ENCODE results near the gene PTPRJ. TPM values are rescaled to one million over a fixed set of nuclear protein-coding genes. Genes with fewer than 3 reads are reported as not detected.
"Not testable (repeated sequence)": the region's sequence is repeated elsewhere in the genome, so short reads cannot be mapped to it uniquely, and the experiment has no call there.

Gene PTPRJ
- total RNA-seq, 2 donors from 2014 or later: 3.4 to 8.0 TPM

- TF ChIP-seq CTCF (IDR thresholded peaks at IDR 0.05): no peak
- Histone ChIP-seq H3K9me3 (no peaks in the 10 kb centered on the region), H3K36me3 (peaks cover 5% of the 10 kb centered on the region), H3K4me1 (no peaks in the 10 kb centered on the region), H3K27me3 (no peaks in the 10 kb centered on the region), H3K4me3 (no peak overlapping the region), H3K27ac (no peak overlapping the region)
- DNase-seq (ENCODE audit: low spot score): no peak
Measured at GRCh38 chr11:48138222-48138621, 157.9 kb downstream of the PTPRJ start.

GRCh38 chr11:48139896-48140295, 159.5 kb downstream of the PTPRJ start:
- H3K36me3 ChIP-seq, H3K27me3 ChIP-seq: not testable (repeated sequence)

GRCh38 chr11:48141475-48142122, 161.2 kb downstream of the PTPRJ start:
- no peak for DNase-seq (ENCODE audit: low spot score)

More at GRCh38 chr11:48139896-48140295, 159.5 kb downstream of the PTPRJ start:
- H3K27ac ChIP-seq; H3K4me1 ChIP-seq; DNase-seq (ENCODE audit: low spot score); H3K9me3 ChIP-seq; H3K4me3 ChIP-seq: not testable (repeated sequence)

GRCh38 chr11:48142889-48143288, 162.5 kb downstream of the PTPRJ start:
- H3K9me3 ChIP-seq: no peaks in the 10 kb centered on the region
- no peak for DNase-seq (ENCODE audit: low spot score)
- H3K4me3 ChIP-seq: no peak overlapping the region
- no peaks in the 10 kb centered on the region for H3K27me3 ChIP-seq
- H3K36me3 ChIP-seq: peaks cover 5% of the 10 kb centered on the region
- no peak for TF ChIP-seq CTCF (IDR thresholded peaks at IDR 0.05)
- no peaks in the 10 kb centered on the region for H3K4me1 ChIP-seq
- no peak overlapping the region for H3K27ac ChIP-seq

More at GRCh38 chr11:48141475-48142122, 161.2 kb downstream of the PTPRJ start:
- H3K4me1 ChIP-seq: no peaks in the 10 kb centered on the region
- H3K27ac ChIP-seq: no peak overlapping the region
- no peak overlapping the region for H3K4me3 ChIP-seq
- no peaks in the 10 kb centered on the region for H3K27me3 ChIP-seq
- TF ChIP-seq CTCF (IDR thresholded peaks at IDR 0.05): no peak
- H3K9me3 ChIP-seq: no peaks in the 10 kb centered on the region
- peaks cover 5% of the 10 kb centered on the region for H3K36me3 ChIP-seq

- TF ChIP-seq CTCF (IDR thresholded peaks at IDR 0.05): no peak
- Histone ChIP-seq H3K36me3 (peaks cover 2% of the 10 kb centered on the region), H3K27me3 (no peaks in the 10 kb centered on the region), H3K9me3 (peaks cover 0 to 9% of the 10 kb centered on the region in 2 donors), H3K4me1 (no peaks in the 10 kb centered on the region), H3K4me3 (no peak overlapping the region), H3K27ac (no peak overlapping the region)
- no peak for DNase-seq (ENCODE audit: low spot score)
Measured at GRCh38 chr11:48148749-48149148, 168.4 kb downstream of the PTPRJ start.

- no peak overlapping the region for H3K4me3 ChIP-seq
Measured at GRCh38 chr11:48150213-48150612, 169.9 kb downstream of the PTPRJ start.

More at GRCh38 chr11:48150213-48150612, 169.9 kb downstream of the PTPRJ start:
- no peaks in the 10 kb centered on the region for H3K27me3 ChIP-seq
- H3K4me1 ChIP-seq: no peaks in the 10 kb centered on the region
- no peak for DNase-seq (ENCODE audit: low spot score)
- H3K27ac ChIP-seq: no peak overlapping the region
- H3K36me3 ChIP-seq: peaks cover 6% of the 10 kb centered on the region
- no peak for TF ChIP-seq CTCF (IDR thresholded peaks at IDR 0.05)
- H3K9me3 ChIP-seq: peaks cover 0 to 12% of the 10 kb centered on the region in 2 donors
